T-helper 1 cell treated with Interleukin-12 subunit alpha and Interleukin-12 subunit beta and Interleukin-4 antibody, amounts not matched to agents 30 μg/mL and 1 μg/mL, for 36 hours (primary cell): ENCODE measurements around the gene LRRC74B.
"Not testable (repeated sequence)": the region's sequence is repeated elsewhere in the genome, so short reads cannot be mapped to it uniquely, and the experiment has no call there.

Source experiments
- H3K27ac Mint-ChIP-seq: one replicate; pipeline ENCODE4 v1.8.0; 2021; ENCODE audit warnings: mild to moderate bottlenecking, mixed read lengths
- H3K27me3 Mint-ChIP-seq: one replicate; pipeline ENCODE4 v1.8.0; 2021; ENCODE audit warnings: low read depth, mixed read lengths
- H3K36me3 Mint-ChIP-seq: one replicate; pipeline ENCODE4 v1.8.0; 2021; ENCODE audit warnings: low read depth, mixed read lengths
- H3K4me1 Mint-ChIP-seq: one replicate; pipeline ENCODE4 v1.8.0; 2021; ENCODE audit warnings: low read depth, mixed read lengths
- H3K4me3 Mint-ChIP-seq: one replicate; pipeline ENCODE4 v1.8.0; 2021; ENCODE audit warnings: mild to moderate bottlenecking, moderate library complexity, mixed read lengths
- H3K9me3 Mint-ChIP-seq: one replicate; pipeline ENCODE4 v1.8.0; 2021; ENCODE audit warnings: mixed read lengths

The LRRC74B gene

GRCh38 chr22:21034989-21035388 lies 10.8 kb upstream of the LRRC74B start:
- peaks cover 5% of the 10 kb centered on the region for H3K4me1 Mint-ChIP-seq
- no peak overlapping the region for H3K27ac Mint-ChIP-seq
- peaks cover 47% of the 10 kb centered on the region for H3K27me3 Mint-ChIP-seq

GRCh38 chr22:21038405-21038804 lies 7.3 kb upstream of the LRRC74B start:
- Mint-ChIP-seq H3K36me3 (no peaks in the 10 kb centered on the region), H3K27me3 (peaks cover 39% of the 10 kb centered on the region), H3K9me3 (no peaks in the 10 kb centered on the region)

More at GRCh38 chr22:21034989-21035388, 10.8 kb upstream of the LRRC74B start:
- Mint-ChIP-seq H3K9me3 (no peaks in the 10 kb centered on the region), H3K4me3 (no peak overlapping the region), H3K36me3 (no peaks in the 10 kb centered on the region)

GRCh38 chr22:21039158-21039557 lies 6.6 kb upstream of the LRRC74B start:
- peaks cover 40% of the 10 kb centered on the region for H3K27me3 Mint-ChIP-seq
- H3K4me3 Mint-ChIP-seq, H3K9me3 Mint-ChIP-seq, H3K27ac Mint-ChIP-seq, H3K4me1 Mint-ChIP-seq, H3K36me3 Mint-ChIP-seq: not testable (repeated sequence)

More at GRCh38 chr22:21038405-21038804, 7.3 kb upstream of the LRRC74B start:
- peaks cover 8% of the 10 kb centered on the region for H3K4me1 Mint-ChIP-seq
- H3K27ac Mint-ChIP-seq: no peak overlapping the region
- H3K4me3 Mint-ChIP-seq: no peak overlapping the region

- no peaks in the 10 kb centered on the region for H3K36me3 Mint-ChIP-seq
- no peaks in the 10 kb centered on the region for H3K9me3 Mint-ChIP-seq
- H3K27me3 Mint-ChIP-seq: peaks cover 47% of the 10 kb centered on the region
- H3K4me1 Mint-ChIP-seq: peaks cover 18% of the 10 kb centered on the region
- H3K27ac Mint-ChIP-seq: no peak overlapping the region
- no peak overlapping the region for H3K4me3 Mint-ChIP-seq
Measured at GRCh38 chr22:21041937-21042336, 3.8 kb upstream of the LRRC74B start.

GRCh38 chr22:21042978-21043859 lies 2.5 kb upstream of the LRRC74B start:
- H3K27ac Mint-ChIP-seq: no peak overlapping the region
- no peaks in the 10 kb centered on the region for H3K9me3 Mint-ChIP-seq
- no peaks in the 10 kb centered on the region for H3K36me3 Mint-ChIP-seq
- peaks cover 18% of the 10 kb centered on the region for H3K4me1 Mint-ChIP-seq
- no peak overlapping the region for H3K4me3 Mint-ChIP-seq
- H3K27me3 Mint-ChIP-seq: peaks cover 47% of the 10 kb centered on the region

GRCh38 chr22:21043860-21044535 lies 1.7 kb upstream of the LRRC74B start:
- Mint-ChIP-seq H3K27ac (no peak overlapping the region), H3K36me3 (no peaks in the 10 kb centered on the region), H3K4me1 (peaks cover 18% of the 10 kb centered on the region), H3K4me3 (no peak overlapping the region), H3K9me3 (no peaks in the 10 kb centered on the region), H3K27me3 (peaks cover 42% of the 10 kb centered on the region)

- Mint-ChIP-seq H3K36me3 (no peaks in the 10 kb centered on the region), H3K27ac (peak overlapping the region; percentile 43), H3K4me1 (peaks cover 18% of the 10 kb centered on the region), H3K27me3 (peaks cover 38% of the 10 kb centered on the region), H3K9me3 (no peaks in the 10 kb centered on the region), H3K4me3 (no peak overlapping the region)
Measured at GRCh38 chr22:21044931-21045584, 688 bp upstream of the LRRC74B start.

GRCh38 chr22:21047035-21047661 lies 1.4 kb downstream of the LRRC74B start:
- Mint-ChIP-seq H3K4me3 (no peak overlapping the region), H3K36me3 (no peaks in the 10 kb centered on the region), H3K4me1 (peaks cover 27% of the 10 kb centered on the region), H3K27ac (no peak overlapping the region), H3K9me3 (no peaks in the 10 kb centered on the region), H3K27me3 (peaks cover 34% of the 10 kb centered on the region)

- H3K27ac Mint-ChIP-seq: no peak overlapping the region
- no peaks in the 10 kb centered on the region for H3K9me3 Mint-ChIP-seq
- H3K27me3 Mint-ChIP-seq: peaks cover 29% of the 10 kb centered on the region
- peaks cover 27% of the 10 kb centered on the region for H3K4me1 Mint-ChIP-seq
- H3K4me3 Mint-ChIP-seq: no peak overlapping the region
- H3K36me3 Mint-ChIP-seq: no peaks in the 10 kb centered on the region
Measured at GRCh38 chr22:21047730-21048129, 2.0 kb downstream of the LRRC74B start.

GRCh38 chr22:21048448-21048847 lies 2.7 kb downstream of the LRRC74B start:
- not testable (repeated sequence) for H3K36me3 Mint-ChIP-seq, H3K9me3 Mint-ChIP-seq, H3K4me3 Mint-ChIP-seq, H3K27ac Mint-ChIP-seq
- H3K27me3 Mint-ChIP-seq: peaks cover 25% of the 10 kb centered on the region
- peaks cover 23% of the 10 kb centered on the region for H3K4me1 Mint-ChIP-seq

GRCh38 chr22:21048965-21049364 lies 3.2 kb downstream of the LRRC74B start:
- H3K27ac Mint-ChIP-seq, H3K36me3 Mint-ChIP-seq, H3K9me3 Mint-ChIP-seq, H3K4me3 Mint-ChIP-seq: not testable (repeated sequence)
- peaks cover 20% of the 10 kb centered on the region for H3K27me3 Mint-ChIP-seq
- peaks cover 22% of the 10 kb centered on the region for H3K4me1 Mint-ChIP-seq

- Mint-ChIP-seq H3K4me3 (no peak overlapping the region), H3K27ac (no peak overlapping the region), H3K4me1 (peaks cover 15% of the 10 kb centered on the region), H3K27me3 (no peaks in the 10 kb centered on the region), H3K36me3 (no peaks in the 10 kb centered on the region), H3K9me3 (no peaks in the 10 kb centered on the region)
Measured at GRCh38 chr22:21051145-21051830, 5.5 kb downstream of the LRRC74B start.

- Mint-ChIP-seq H3K4me3 (no peak overlapping the region), H3K27ac (no peak overlapping the region), H3K4me1 (peaks cover 20% of the 10 kb centered on the region), H3K36me3 (no peaks in the 10 kb centered on the region), H3K27me3 (peaks cover 5% of the 10 kb centered on the region), H3K9me3 (no peaks in the 10 kb centered on the region)
Measured at GRCh38 chr22:21051831-21052400, 6.2 kb downstream of the LRRC74B start.
